GM21528 (cell line): ENCODE measurements around the gene HACE1.
"Not testable (repeated sequence)": the region's sequence is repeated elsewhere in the genome, so short reads cannot be mapped to it uniquely, and the experiment has no call there.

Experiments used
- ATAC-seq: cut with Tn5 transposase; IDR thresholded peaks from one replicate; pipeline ENCODE4 v1.9.1; 2021; ENCODE audit warnings: mild to moderate bottlenecking, moderate library complexity; ENCODE audit not compliant: unreplicated experiment, low FRiP score

HACE1 gene, protein sequence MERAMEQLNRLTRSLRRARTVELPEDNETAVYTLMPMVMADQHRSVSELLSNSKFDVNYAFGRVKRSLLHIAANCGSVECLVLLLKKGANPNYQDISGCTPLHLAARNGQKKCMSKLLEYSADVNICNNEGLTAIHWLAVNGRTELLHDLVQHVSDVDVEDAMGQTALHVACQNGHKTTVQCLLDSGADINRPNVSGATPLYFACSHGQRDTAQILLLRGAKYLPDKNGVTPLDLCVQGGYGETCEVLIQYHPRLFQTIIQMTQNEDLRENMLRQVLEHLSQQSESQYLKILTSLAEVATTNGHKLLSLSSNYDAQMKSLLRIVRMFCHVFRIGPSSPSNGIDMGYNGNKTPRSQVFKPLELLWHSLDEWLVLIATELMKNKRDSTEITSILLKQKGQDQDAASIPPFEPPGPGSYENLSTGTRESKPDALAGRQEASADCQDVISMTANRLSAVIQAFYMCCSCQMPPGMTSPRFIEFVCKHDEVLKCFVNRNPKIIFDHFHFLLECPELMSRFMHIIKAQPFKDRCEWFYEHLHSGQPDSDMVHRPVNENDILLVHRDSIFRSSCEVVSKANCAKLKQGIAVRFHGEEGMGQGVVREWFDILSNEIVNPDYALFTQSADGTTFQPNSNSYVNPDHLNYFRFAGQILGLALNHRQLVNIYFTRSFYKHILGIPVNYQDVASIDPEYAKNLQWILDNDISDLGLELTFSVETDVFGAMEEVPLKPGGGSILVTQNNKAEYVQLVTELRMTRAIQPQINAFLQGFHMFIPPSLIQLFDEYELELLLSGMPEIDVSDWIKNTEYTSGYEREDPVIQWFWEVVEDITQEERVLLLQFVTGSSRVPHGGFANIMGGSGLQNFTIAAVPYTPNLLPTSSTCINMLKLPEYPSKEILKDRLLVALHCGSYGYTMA

DNA sequence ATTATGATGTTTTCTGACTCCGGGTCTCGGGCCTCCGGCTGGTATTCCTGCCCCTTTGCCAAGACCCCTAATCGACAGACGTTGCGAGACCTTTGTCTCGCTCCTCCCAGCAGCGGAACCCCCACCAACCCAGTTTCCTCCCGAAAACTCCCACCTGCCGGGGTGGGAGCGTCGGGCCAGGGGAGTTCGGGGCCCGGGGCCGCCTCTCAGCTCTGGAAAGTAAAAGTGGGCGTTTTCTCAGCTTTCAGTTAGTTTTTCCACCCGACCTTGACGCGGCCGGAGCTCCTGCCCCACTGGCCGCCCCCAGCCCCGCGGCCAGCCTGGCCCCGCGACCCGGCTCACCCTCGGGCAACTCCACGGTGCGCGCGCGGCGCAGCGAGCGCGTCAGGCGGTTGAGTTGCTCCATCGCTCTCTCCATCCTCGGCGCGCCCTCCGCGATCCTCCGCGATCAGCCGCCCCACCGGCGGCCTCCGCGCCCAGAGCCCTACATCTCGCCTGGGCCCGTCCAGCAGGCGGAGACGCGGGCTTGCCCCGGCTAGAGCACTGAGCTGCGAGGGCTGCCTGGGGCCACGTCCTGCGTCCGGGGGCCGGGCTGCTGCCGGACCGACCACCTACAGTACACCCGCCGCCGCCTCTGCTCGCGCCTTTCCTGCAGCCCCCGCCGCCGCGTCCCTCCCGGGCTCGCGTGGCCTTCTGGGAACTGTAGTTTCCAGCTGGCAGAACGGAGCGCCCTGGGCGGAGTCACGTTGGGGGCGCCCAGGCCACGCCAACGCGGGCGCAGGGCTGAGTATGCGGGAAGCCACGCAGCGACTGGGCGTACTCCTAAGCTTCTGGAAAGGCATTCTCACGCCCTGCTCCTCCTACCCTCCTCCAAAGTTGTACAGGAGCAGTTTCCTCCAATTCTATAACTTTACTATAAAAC lies at the start of gene HACE1:
Gene HACE1, minus strand, starts transcription at position 695 of the 922 bp plus-strand sequence. Its CDS starts 277 bp downstream, at position 418.
- peak; percentile 99 for ATAC-seq

DNA sequence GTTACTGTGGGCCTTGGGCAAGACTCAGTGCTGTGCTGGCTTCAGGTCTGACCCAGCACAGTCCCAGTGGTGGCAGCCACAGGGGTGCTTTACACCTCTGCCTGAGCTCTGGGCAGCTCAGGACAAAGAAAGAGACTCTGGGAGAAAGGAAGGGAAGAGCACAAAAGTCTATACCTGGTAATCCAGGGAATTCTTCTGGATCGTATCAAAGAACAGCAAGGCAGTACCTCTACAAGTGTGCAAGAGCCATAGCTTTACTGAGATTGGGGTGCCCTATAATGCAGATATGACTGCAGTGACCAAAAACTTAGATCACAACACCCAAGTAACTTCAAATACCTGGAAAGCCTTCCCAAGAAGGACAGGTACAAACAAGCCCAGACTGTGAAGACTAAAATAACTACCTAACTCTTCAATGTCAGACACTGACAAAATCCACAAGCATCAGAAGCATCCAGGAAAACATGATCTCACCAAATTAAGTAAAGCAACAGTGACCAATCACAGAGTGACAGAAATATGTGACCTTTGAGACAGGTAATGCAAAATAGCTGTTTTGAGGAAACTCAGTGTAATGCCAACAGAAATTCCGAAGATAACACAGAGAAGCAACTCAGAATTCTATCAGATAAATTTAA lies 49.3 kb upstream of the HACE1 start:
- ATAC-seq: no peak

DNA sequence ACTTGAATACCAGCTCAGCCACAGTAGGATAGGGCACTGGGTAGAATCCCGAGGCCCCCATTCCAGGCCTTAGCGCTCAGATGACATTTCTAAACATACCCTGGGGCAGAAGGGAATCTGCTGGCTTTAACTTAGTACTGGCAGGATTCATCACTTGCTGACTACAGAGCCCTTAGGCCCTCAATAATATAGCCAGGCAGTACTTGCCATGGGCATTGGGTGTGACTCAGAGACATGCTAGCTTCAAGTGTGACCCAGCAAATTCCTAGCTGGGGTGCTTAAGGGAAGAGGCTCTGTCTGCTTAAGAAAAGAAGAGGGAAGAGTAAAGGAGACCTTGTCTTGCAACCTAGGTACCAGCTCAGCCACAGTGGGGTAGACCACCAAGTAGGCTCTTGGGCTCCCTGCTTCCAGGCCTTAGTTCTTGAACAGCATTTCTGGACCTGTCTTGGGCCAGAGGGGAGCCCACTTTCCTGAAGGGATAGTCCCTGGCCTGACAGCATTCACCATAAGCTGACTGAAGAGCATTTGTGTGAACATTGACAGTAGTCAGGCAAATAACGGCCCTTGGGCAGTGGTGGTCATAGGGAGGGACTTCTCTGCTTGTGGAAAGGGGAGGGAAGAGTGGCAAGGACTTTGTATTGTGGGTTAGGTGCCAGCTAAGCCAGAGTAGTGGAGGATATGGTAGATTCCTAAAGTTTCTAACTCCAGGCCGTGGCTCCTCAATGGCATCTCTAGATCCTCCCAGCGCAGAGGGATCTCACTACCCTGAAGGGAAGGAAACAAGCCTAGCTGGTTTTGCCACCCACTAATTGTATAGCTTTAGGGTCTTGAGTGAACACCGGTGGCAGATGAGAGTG lies 48.5 kb upstream of the HACE1 start:
- no peak for ATAC-seq

DNA sequence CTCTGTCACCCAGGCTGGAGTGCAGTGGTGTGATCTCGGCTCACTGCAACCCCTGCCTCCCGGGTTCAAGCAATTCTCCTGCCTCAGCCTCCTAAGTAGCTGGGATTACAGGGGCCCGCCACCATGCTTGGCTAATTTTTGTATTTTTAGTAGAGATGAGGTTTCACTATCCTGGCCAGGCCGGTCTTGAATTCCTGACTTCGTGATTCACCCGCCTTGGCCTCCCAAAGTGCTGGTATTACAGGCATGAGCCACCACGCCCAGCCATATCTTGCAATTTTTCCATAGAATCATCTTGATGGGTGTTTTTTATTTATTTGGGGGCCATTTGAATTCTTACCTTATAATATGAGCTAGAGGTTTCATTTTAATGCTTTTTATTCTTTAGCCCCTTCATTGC lies 39.2 kb upstream of the HACE1 start:
- ATAC-seq: not testable (repeated sequence)

- ATAC-seq: no peak
Measured at GRCh38 chr6:104896914-104897313, 37.2 kb upstream of the HACE1 start.

- ATAC-seq: no peak
Measured at GRCh38 chr6:104888066-104888465, 28.3 kb upstream of the HACE1 start.

- no peak for ATAC-seq
Measured at GRCh38 chr6:104887350-104887749, 27.6 kb upstream of the HACE1 start.

GRCh38 chr6:104885518-104886043 lies 25.9 kb upstream of the HACE1 start:
- no peak for ATAC-seq

DNA sequence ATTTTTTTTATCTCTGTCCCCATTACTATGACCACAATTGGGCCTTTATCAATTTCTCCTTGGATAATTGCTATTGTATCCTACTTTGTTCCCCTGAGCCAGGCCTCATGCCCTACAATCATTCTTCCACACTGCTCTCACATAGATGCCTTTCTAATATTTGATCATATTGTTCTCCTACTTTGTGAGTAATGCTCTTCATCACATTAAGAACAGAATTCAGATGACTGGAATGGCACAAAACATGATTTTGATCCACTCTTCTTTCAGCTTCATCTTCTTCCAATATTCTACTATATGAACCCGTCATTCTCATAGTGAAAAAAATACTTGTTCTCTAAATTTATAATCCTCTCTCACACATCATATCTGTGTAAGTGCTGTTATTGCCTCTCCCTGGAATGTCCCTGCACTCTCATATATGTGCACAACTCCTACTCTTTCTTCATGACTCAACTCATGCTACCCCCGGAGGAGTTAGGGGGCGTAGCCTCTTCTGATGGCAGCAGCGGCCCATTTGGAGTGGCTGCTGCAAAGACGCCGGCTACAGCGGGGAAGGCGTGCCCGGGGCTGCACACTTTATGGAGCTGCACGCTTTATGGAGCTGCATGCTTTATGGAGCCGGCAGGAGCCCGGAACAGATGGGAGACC lies 25.3 kb upstream of the HACE1 start:
- ATAC-seq: no peak

DNA sequence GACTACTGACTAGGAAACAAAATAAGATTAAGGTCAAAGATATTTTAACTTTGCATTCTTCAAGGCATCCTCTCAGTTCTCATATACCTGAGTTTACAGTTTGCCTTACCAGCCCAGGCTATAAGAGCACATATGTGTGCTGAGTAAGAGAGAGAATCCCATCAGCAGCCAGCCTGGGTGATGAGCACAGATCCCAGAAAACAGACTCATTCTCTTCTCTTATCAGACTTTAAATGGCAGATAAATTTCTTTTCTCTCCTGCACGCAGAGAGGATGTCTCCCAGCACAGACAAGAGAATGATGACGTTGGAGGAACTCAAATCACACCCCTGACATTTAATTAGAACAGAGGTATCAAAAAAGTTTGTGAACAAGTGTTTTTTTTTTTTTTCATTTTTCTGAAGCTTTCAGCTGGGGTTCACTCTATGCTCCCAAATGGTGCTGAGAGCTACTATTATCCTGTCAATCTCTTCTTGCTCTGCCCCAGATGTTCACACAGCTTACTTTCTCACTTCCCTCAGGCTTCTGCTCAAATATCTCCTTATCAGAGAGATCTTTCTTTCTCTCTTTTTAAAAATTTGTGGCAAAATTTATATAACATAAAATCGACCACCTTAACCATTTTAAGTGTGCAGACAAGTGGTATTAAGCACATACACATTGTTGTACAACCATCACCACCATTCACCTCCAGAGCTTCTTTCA lies 22.4 kb upstream of the HACE1 start:
- ATAC-seq: no peak

GRCh38 chr6:104862456-104862855 lies 2.7 kb upstream of the HACE1 start:
- ATAC-seq: no peak

- ATAC-seq: no peak
Measured at GRCh38 chr6:104860221-104860620, 502 bp upstream of the HACE1 start.

DNA sequence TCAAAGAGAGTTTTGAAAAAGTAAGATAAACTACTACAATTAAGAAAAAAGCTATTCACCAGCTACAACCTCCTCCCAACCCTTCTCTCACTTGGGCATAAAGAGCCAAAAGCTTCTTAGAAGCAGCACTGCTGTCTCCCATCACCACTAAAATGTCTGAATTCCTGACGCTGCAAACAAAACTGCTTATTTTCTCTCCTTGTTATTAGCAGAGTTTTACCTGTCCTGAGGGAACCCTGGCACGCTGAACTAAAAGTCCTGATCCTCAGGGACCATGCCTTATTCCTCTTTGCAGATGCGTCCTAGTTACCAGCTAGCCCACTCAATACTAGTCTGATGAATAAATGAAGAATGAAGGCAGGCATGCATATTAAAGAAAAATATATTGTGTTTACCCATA lies 1.1 kb downstream of the HACE1 start:
- no peak for ATAC-seq

DNA sequence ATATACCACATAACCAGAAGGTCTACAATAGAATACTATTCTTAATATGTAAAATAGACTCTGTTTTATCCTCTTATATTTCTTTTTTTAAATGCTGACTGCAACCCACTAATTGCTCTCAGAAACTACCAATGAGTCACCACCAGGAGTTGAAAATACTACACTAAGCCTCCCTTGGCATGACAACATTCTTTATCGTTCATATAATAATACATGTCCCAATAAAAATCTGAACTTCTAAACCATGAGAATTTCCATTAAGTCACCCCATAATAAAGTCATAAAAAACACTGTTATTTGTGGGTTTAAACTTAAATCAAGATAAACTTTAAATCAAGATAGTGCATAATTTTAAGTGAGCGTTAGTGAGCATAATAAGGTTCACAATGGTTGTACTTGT lies 4.2 kb downstream of the HACE1 start:
- ATAC-seq: no peak

- not testable (repeated sequence) for ATAC-seq
Measured at GRCh38 chr6:104847721-104848120, 12.0 kb downstream of the HACE1 start.

- no peak for ATAC-seq
Measured at GRCh38 chr6:104843229-104843628, 16.5 kb downstream of the HACE1 start.

DNA sequence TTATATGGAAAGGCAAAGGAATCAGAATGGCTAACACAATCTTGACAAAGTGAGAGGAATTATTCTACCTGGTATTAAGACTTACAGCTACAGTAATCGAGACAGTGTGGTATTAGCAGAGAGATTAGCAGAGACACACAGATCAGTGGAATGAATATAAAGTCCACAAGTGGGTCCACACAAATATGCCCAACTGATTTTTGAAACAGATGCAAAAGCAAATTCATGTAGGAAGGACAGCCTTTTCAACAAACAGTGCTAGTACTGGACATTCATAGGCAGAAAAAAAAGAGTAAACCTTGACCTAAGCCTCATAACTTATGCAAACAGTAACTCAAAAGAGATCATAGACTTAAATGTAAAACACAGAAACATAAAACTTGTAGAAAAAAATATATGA lies 22.6 kb downstream of the HACE1 start:
- ATAC-seq: no peak
